Gastroesophageal sphincter (tissue), 4 donors: ENCODE measurements around the gene BMP7. TPM values are rescaled to one million over a fixed set of nuclear protein-coding genes. Genes with fewer than 3 reads are reported as not detected.
"Not testable (repeated sequence)": the region's sequence is repeated elsewhere in the genome, so short reads cannot be mapped to it uniquely, and the experiment has no call there.

ENCODE experiments used
- ATAC-seq: fragments of 150-250 bp; one replicate; pipeline ENCODE4 v1.9.1; 2016; ENCODE audit warnings: mild to moderate bottlenecking, moderate library complexity
- H3K27ac ChIP-seq, 4 donors: fragments of 200-600 bp; sonication (generic) in 3 of 4; 1 replicate in 3 of 4; 2 replicates in 1 of 4; pipeline ENCODE4 v1.5.1; 2016 to 2019
- H3K27me3 ChIP-seq: fragments of 200-600 bp; sonication (generic); one replicate; pipeline ENCODE4 v1.5.1; 2019
- H3K36me3 ChIP-seq, 2 donors: fragments of 200-600 bp; sonication (generic); one replicate each; pipeline ENCODE4 v1.5.1; 2019; ENCODE audit warnings: control low read depth in 1 of 2
- H3K4me1 ChIP-seq, 3 donors: fragments of 200-600 bp; sonication (generic); 1 replicate in 2 of 3; 2 replicates in 1 of 3; pipeline ENCODE4 v1.5.1; 2016 to 2019; ENCODE audit warnings: control low read depth in 2 of 3
- H3K4me3 ChIP-seq, 2 donors: fragments of 200-600 bp; sonication (generic); one replicate each; pipeline ENCODE4 v1.5.1; 2019; ENCODE audit warnings: mild to moderate bottlenecking in 1 of 2, moderate library complexity in 1 of 2
- H3K9me3 ChIP-seq, 3 donors: fragments of 200-600 bp; sonication (generic); one replicate each; pipeline ENCODE4 v1.5.1; 2017 to 2019; ENCODE audit warnings: control low read depth in 2 of 3
- EP300 ChIP-seq: sonication (generic); formaldehyde crosslinking; IDR thresholded peaks from one replicate; pipeline ENCODE4 v1.6.1; 2017; ENCODE audit warnings: antibody characterized with exemption, mild to moderate bottlenecking
- POLR2A ChIP-seq, 2 donors: fragments of 450-650 bp; IDR thresholded peaks; one replicate each; pipeline ENCODE4 v1.6.1; 2017; ENCODE audit warnings: antibody characterized with exemption in 2 of 2, mild to moderate bottlenecking in 2 of 2, moderate library complexity in 1 of 2
- POLR2AphosphoS5 ChIP-seq: sonication (generic); formaldehyde crosslinking; IDR thresholded peaks from one replicate; pipeline ENCODE4 v1.6.1; 2017; ENCODE audit warnings: antibody characterized with exemption
- WGBS, 2 donors: methylation state at CpG; one replicate each; pipeline ENCODE4 v1.1.5; 2018; ENCODE audit warnings: low coverage in 1 of 2; 5-methylcytosine and 5-hydroxymethylcytosine counted together
- total RNA-seq, 4 donors: library from RNA; depleted of rRNA; stranded (reverse); fragments of >200 nt; gene quantifications; one replicate each; pipeline ENCODE4 v1.1.0, GENCODE V29; 2016
- TF ChIP-seq, protein P1 (sequence below), 4 experiments: fragments of 200-600 bp in 2 of 4; fragments of 450-650 bp in 2 of 4; sonication (generic) in 1 of 4; IDR thresholded peaks; one replicate each; pipeline ENCODE4 v1.5.1; 2017 to 2019; ENCODE audit warnings: antibody characterized with exemption in 4 of 4, mild to moderate bottlenecking in 2 of 4, moderate library complexity in 2 of 4

BMP7 gene
- total RNA-seq, 4 donors from 2014 or later: 0.16 to 10.8 (median 5.0) TPM

- Histone ChIP-seq H3K9me3 (peaks cover 0 to 6% (median 0%) of the 10 kb centered on the region in 3 donors), H3K4me1 (no peaks in the 10 kb centered on the region), H3K4me3 (no peak overlapping the region), H3K27me3 (peaks cover 12% of the 10 kb centered on the region), H3K36me3 (no peaks in the 10 kb centered on the region), H3K27ac (peak overlapping the region in 1 of 4 donors; percentile 32)
- no peak for TF ChIP-seq POLR2A (IDR thresholded peaks at IDR 0.05)
- no peak for TF ChIP-seq POLR2AphosphoS5
- TF ChIP-seq EP300: no peak
- TF ChIP-seq, protein P1, sequence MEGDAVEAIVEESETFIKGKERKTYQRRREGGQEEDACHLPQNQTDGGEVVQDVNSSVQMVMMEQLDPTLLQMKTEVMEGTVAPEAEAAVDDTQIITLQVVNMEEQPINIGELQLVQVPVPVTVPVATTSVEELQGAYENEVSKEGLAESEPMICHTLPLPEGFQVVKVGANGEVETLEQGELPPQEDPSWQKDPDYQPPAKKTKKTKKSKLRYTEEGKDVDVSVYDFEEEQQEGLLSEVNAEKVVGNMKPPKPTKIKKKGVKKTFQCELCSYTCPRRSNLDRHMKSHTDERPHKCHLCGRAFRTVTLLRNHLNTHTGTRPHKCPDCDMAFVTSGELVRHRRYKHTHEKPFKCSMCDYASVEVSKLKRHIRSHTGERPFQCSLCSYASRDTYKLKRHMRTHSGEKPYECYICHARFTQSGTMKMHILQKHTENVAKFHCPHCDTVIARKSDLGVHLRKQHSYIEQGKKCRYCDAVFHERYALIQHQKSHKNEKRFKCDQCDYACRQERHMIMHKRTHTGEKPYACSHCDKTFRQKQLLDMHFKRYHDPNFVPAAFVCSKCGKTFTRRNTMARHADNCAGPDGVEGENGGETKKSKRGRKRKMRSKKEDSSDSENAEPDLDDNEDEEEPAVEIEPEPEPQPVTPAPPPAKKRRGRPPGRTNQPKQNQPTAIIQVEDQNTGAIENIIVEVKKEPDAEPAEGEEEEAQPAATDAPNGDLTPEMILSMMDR (IDR thresholded peaks at IDR 0.05): no peak
- 71 to 80% methylated on average over 1 to 2 of the region's 17 CpGs for WGBS, 2 donors
- ATAC-seq: no peak
Observed at GRCh38 chr20:57243480-57244220, 22.8 kb downstream of the BMP7 start.

DNA sequence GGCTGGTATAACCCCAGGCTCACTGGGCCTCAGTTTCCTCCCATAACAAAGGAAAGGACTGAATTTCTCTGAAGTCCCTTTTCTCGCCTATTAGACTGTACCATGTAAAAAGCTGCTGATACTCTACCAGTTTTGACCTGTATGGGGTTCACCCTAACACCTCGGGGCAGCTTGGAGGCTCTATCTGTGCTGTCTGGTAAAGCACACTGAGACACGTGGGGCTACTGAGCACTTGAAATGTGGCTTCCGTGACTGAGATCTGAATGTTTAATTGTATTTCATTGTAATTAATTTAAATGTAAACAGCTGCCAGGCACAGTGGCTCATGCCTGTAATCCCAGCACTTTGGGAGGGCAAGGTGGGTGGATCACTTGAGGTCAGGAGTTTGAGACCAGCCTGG, 24.0 kb downstream of the BMP7 start:
- H3K36me3 ChIP-seq: no peaks in the 10 kb centered on the region
- TF ChIP-seq POLR2A (IDR thresholded peaks at IDR 0.05): no peak
- TF ChIP-seq POLR2AphosphoS5: no peak
- TF ChIP-seq, protein P1 (IDR thresholded peaks at IDR 0.05): no peak
- no peak for TF ChIP-seq EP300
- no peak overlapping the region for H3K27ac ChIP-seq
- ATAC-seq: no peak
- no peaks in the 10 kb centered on the region for H3K9me3 ChIP-seq
- no peaks in the 10 kb centered on the region for H3K4me1 ChIP-seq
- H3K27me3 ChIP-seq: peaks cover 7% of the 10 kb centered on the region
- H3K4me3 ChIP-seq: no peak overlapping the region
- WGBS, 2 donors: 93% methylated on average over 3 of the region's 4 CpGs; no CpG with 5 or more reads in 1 of the 2 donors

- WGBS, 2 donors: 61% methylated on average over 2 of the region's 6 CpGs; no CpG with 5 or more reads in 1 of the 2 donors
- H3K27ac ChIP-seq: no peak overlapping the region
Observed at GRCh38 chr20:57241363-57241991, 25.0 kb downstream of the BMP7 start.

GRCh38 chr20:57240581-57241362, 25.7 kb downstream of the BMP7 start:
- TF ChIP-seq POLR2A (IDR thresholded peaks at IDR 0.05) (no peak), EP300 (no peak), POLR2AphosphoS5 (no peak)
- TF ChIP-seq, protein P1 (IDR thresholded peaks at IDR 0.05): no peak
- Histone ChIP-seq H3K36me3 (no peaks in the 10 kb centered on the region), H3K27me3 (peaks cover 15% of the 10 kb centered on the region), H3K9me3 (no peaks in the 10 kb centered on the region), H3K27ac (no peak overlapping the region), H3K4me1 (no peaks in the 10 kb centered on the region), H3K4me3 (no peak overlapping the region)
- ATAC-seq: no peak
- 31 to 48% methylated on average over 3 to 5 of the region's 8 CpGs for WGBS, 2 donors

More at GRCh38 chr20:57241363-57241991, 25.0 kb downstream of the BMP7 start:
- no peaks in the 10 kb centered on the region for H3K9me3 ChIP-seq
- ATAC-seq: no peak
- H3K36me3 ChIP-seq: no peaks in the 10 kb centered on the region
- H3K4me3 ChIP-seq: no peak overlapping the region
- peaks cover 9% of the 10 kb centered on the region for H3K27me3 ChIP-seq
- TF ChIP-seq, protein P1 (IDR thresholded peaks at IDR 0.05): no peak
- TF ChIP-seq POLR2AphosphoS5 (no peak), EP300 (no peak), POLR2A (IDR thresholded peaks at IDR 0.05) (no peak)
- no peaks in the 10 kb centered on the region for H3K4me1 ChIP-seq

GRCh38 chr20:57239725-57240124, 26.7 kb downstream of the BMP7 start:
- not testable (repeated sequence) for H3K9me3 ChIP-seq, H3K4me3 ChIP-seq, ATAC-seq, H3K27ac ChIP-seq, H3K36me3 ChIP-seq, H3K4me1 ChIP-seq
- 88 to 89% methylated on average over 1 of the region's 1 CpG for WGBS, 2 donors
- peaks cover 26% of the 10 kb centered on the region for H3K27me3 ChIP-seq

GRCh38 chr20:57239324-57239723, 27.1 kb downstream of the BMP7 start:
- not testable (repeated sequence) for H3K4me1 ChIP-seq, H3K9me3 ChIP-seq, H3K27ac ChIP-seq, ATAC-seq, H3K36me3 ChIP-seq, H3K4me3 ChIP-seq
- WGBS, 2 donors: 59 to 100% methylated on average over 1 to 4 of the region's 4 CpGs
- H3K27me3 ChIP-seq: peaks cover 30% of the 10 kb centered on the region
